ENCODE results near the gene BUB1B. TPM values are rescaled to one million over a fixed set of nuclear protein-coding genes. Genes with fewer than 3 reads are reported as not detected.

Gene BUB1B
- total RNA-seq, 3 donors from 2014 or later (not counting 1 experiment from before 2014, with no cell fraction given), result 0.75 to 2.4 (median 1.9) TPM

- Histone ChIP-seq H3K36me3 (ENCODE audit: control insufficient read depth, insufficient read depth, low read length) (no peaks in the 10 kb centered on the region), H3K9me3 (ENCODE audit: control insufficient read depth, insufficient read depth, low read length) (no peaks in the 10 kb centered on the region), H3K27me3 (ENCODE audit: control insufficient read depth, insufficient read depth, low read length) (no peaks in the 10 kb centered on the region), H3K27ac (ENCODE audit: low read length) (no peak overlapping the region), H3K4me3 (ENCODE audit: low read length) (no peak overlapping the region), H3K4me1 (ENCODE audit: control insufficient read depth, insufficient read depth, low read length) (peaks cover 12% of the 10 kb centered on the region)
- Mint-ChIP-seq H3K36me3 (no peaks in the 10 kb centered on the region), H3K27me3 (ENCODE audit: low read depth in 2 of 2) (peaks cover 0 to 3% of the 10 kb centered on the region in 2 donors), H3K4me1 (no peaks in the 10 kb centered on the region), H3K4me3 (no peak overlapping the region), H3K27ac (no peak overlapping the region), H3K9me3 (no peaks in the 10 kb centered on the region)
- 100% methylated on average over 3 of the region's 3 CpGs for WGBS (ENCODE audit: insufficient coverage)
- DNase-seq (no peak), ATAC-seq (no peak)
- intact Hi-C loops (cut with micrococcal nuclease), result no loop called here
- TF ChIP-seq, protein P1, sequence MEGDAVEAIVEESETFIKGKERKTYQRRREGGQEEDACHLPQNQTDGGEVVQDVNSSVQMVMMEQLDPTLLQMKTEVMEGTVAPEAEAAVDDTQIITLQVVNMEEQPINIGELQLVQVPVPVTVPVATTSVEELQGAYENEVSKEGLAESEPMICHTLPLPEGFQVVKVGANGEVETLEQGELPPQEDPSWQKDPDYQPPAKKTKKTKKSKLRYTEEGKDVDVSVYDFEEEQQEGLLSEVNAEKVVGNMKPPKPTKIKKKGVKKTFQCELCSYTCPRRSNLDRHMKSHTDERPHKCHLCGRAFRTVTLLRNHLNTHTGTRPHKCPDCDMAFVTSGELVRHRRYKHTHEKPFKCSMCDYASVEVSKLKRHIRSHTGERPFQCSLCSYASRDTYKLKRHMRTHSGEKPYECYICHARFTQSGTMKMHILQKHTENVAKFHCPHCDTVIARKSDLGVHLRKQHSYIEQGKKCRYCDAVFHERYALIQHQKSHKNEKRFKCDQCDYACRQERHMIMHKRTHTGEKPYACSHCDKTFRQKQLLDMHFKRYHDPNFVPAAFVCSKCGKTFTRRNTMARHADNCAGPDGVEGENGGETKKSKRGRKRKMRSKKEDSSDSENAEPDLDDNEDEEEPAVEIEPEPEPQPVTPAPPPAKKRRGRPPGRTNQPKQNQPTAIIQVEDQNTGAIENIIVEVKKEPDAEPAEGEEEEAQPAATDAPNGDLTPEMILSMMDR (IDR thresholded peaks at IDR 0.05), result no peak
Observed at GRCh38 chr15:40160021-40160420, 848 bp upstream of the BUB1B start.

- Mint-ChIP-seq H3K27me3 (ENCODE audit: low read depth in 2 of 2) (no peaks in the 10 kb centered on the region), H3K9me3 (no peaks in the 10 kb centered on the region), H3K36me3 (no peaks in the 10 kb centered on the region), H3K4me1 (no peaks in the 10 kb centered on the region), H3K27ac (no peak overlapping the region), H3K4me3 (no peak overlapping the region)
- peaks cover 12% of the 10 kb centered on the region for H3K4me1 ChIP-seq (ENCODE audit: control insufficient read depth, insufficient read depth, low read length)
- H3K36me3 ChIP-seq (ENCODE audit: control insufficient read depth, insufficient read depth, low read length), result no peaks in the 10 kb centered on the region
- TF ChIP-seq, protein P1 (IDR thresholded peaks at IDR 0.05), result no peak
- ATAC-seq (no peak), DNase-seq (no peak)
- H3K9me3 ChIP-seq (ENCODE audit: control insufficient read depth, insufficient read depth, low read length), result no peaks in the 10 kb centered on the region
- no peaks in the 10 kb centered on the region for H3K27me3 ChIP-seq (ENCODE audit: control insufficient read depth, insufficient read depth, low read length)
- H3K4me3 ChIP-seq (ENCODE audit: low read length), result no peak overlapping the region
- intact Hi-C loops (cut with micrococcal nuclease), result no loop called here
- WGBS (ENCODE audit: insufficient coverage), result 28% methylated on average over 2 of the region's 2 CpGs
- H3K27ac ChIP-seq (ENCODE audit: low read length), result no peak overlapping the region
Observed at GRCh38 chr15:40161693-40162391, 973 bp downstream of the BUB1B start.

GRCh38 chr15:40162552-40162951 is 1.7 kb downstream of the BUB1B start:
- WGBS (ENCODE audit: insufficient coverage), result no CpG with 5 or more reads among the region's 2 CpGs
- TF ChIP-seq, protein P1 (IDR thresholded peaks at IDR 0.05), result no peak
- intact Hi-C loops (cut with micrococcal nuclease), result no loop called here

More at GRCh38 chr15:40162552-40162951, 1.7 kb downstream of the BUB1B start:
- no peaks in the 10 kb centered on the region for H3K27me3 Mint-ChIP-seq (ENCODE audit: low read depth in 2 of 2)
- no peak overlapping the region for H3K27ac ChIP-seq (ENCODE audit: low read length)
- ATAC-seq (no peak), DNase-seq (no peak)
- no peak overlapping the region for H3K4me3 ChIP-seq (ENCODE audit: low read length)
- no peaks in the 10 kb centered on the region for H3K27me3 ChIP-seq (ENCODE audit: control insufficient read depth, insufficient read depth, low read length)
- no peaks in the 10 kb centered on the region for H3K36me3 Mint-ChIP-seq
- H3K9me3 ChIP-seq (ENCODE audit: control insufficient read depth, insufficient read depth, low read length), result no peaks in the 10 kb centered on the region
- no peaks in the 10 kb centered on the region for H3K9me3 Mint-ChIP-seq
- no peaks in the 10 kb centered on the region for H3K36me3 ChIP-seq (ENCODE audit: control insufficient read depth, insufficient read depth, low read length)
- no peak overlapping the region for H3K27ac Mint-ChIP-seq
- H3K4me3 Mint-ChIP-seq, result no peak overlapping the region
- H3K4me1 Mint-ChIP-seq, result no peaks in the 10 kb centered on the region
- peaks cover 12% of the 10 kb centered on the region for H3K4me1 ChIP-seq (ENCODE audit: control insufficient read depth, insufficient read depth, low read length)

Data from natural killer cell (primary cell).